Esophagus squamous epithelium (tissue), 5 donors: ENCODE results near the gene RUNDC1. TPM values are rescaled to one million over a fixed set of nuclear protein-coding genes. Genes with fewer than 3 reads are reported as not detected.
"Not testable (repeated sequence)": the region's sequence is repeated elsewhere in the genome, so short reads cannot be mapped to it uniquely, and the experiment has no call there.

Experiments used
- DNase-seq: peaks from one replicate; lab custom pipeline; 2025; lab: John Stamatoyannopoulos, UW
- H3K27ac ChIP-seq, 4 donors: fragments of 200-600 bp; sonication (generic); one replicate each; pipeline ENCODE4 v1.5.1; 2016 to 2019; ENCODE audit warnings: mild to moderate bottlenecking in 1 of 4
- H3K27me3 ChIP-seq, 4 donors: fragments of 200-600 bp; sonication (generic); 1 replicate in 3 of 4; 2 replicates in 1 of 4; pipeline versions ENCODE4 v1.5.1 to v1.6.0; 2017 to 2021; ENCODE audit warnings: antibody characterized with exemption in 1 of 4
- H3K36me3 ChIP-seq, 3 donors: fragments of 200-600 bp; sonication (generic); one replicate each; pipeline ENCODE4 v1.5.1; 2016 to 2019
- H3K4me1 ChIP-seq, 3 donors: fragments of 200-600 bp; sonication (generic); one replicate each; pipeline ENCODE4 v1.5.1; 2017 to 2019
- H3K4me3 ChIP-seq, 4 donors: fragments of 200-600 bp; sonication (generic); 1 replicate in 3 of 4; 2 replicates in 1 of 4; pipeline ENCODE4 v1.5.1; 2016 to 2019; ENCODE audit warnings: mild to moderate bottlenecking in 2 of 4, moderate library complexity in 1 of 4
- H3K9me3 ChIP-seq, 3 donors: fragments of 200-600 bp; sonication (generic); one replicate each; pipeline ENCODE4 v1.5.1; 2016 to 2019
- POLR2A ChIP-seq, 4 donors: fragments of 450-650 bp; IDR thresholded peaks; one replicate each; pipeline ENCODE4 v1.6.1; 2017; ENCODE audit warnings: antibody characterized with exemption in 4 of 4, mild to moderate bottlenecking in 4 of 4, moderate library complexity in 3 of 4
- WGBS, 2 donors: methylation state at CpG; one replicate each; pipeline ENCODE4 v1.1.5; 2018; 5-methylcytosine and 5-hydroxymethylcytosine counted together
- intact Hi-C: fragments of 100-400 bp; cut with DNase I; formaldehyde crosslinking; loops from one replicate; pipeline ENCODE4 v1.15.0; 2022
- total RNA-seq, 4 donors: library from RNA; depleted of rRNA; stranded (reverse); fragments of >200 nt; gene quantifications; one replicate each; pipeline ENCODE4 v1.1.0, GENCODE V29; 2016
- TF ChIP-seq, protein P1 (sequence below), 6 experiments: fragments of 450-650 bp in 4 of 6; fragments of 200-600 bp in 2 of 6; sonication (generic) in 2 of 6; IDR thresholded peaks; one replicate each; pipeline ENCODE4 v1.5.1; 2016 to 2019; ENCODE audit warnings: antibody characterized with exemption in 6 of 6, mild to moderate bottlenecking in 4 of 6, moderate library complexity in 4 of 6
- donor health status: DM: yes; HTN: yes; CAD: no.

The RUNDC1 gene
- total RNA-seq, 4 donors from 2014 or later: 7.4 to 9.8 (median 8.5) TPM

DNA sequence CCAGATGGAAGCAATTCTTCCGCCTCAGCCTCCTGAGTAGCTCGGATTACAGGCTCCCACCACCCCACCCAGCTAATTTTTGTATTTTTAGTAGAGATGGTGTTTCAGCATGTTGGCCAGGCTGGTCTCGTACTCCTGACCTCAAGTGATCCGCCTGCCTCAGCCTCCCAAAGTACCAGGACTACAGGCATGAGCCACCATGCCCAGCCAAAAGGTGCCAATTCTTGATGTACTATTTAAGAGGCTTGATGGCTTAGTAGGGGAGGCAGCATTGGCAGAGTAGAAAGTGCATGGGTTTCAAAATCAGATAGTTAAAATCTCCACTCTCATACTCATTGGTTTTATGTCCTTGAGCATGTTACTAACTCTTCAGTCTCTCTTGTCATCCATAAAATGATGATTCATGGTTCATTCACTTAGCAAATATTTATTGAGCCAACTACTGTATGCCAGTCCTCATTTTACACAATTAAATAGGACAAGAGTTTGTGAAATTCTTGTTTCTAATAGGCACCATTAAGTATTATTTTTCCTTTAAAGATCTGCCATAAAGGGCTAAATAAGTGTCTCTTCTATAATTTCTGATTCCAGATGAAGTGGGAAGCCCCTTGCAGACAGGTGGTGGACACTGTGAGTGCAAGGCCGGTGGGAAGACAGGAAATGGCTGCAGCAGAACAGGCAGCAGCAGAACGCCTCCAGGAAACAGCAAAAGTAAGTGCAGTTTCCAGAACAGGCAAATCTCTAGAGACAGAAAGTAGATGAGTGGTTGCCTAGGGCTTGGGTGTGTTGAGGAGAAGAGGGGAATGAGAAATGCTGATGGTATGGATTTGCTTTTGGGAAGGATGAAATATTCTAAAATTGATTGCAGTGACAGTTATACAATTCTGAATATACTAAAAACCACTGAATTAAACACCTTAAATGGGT, 9.6 kb downstream of the RUNDC1 start:
- no peak for DNase-seq
- H3K4me3 ChIP-seq: no peak overlapping the region
- H3K27ac ChIP-seq: no peak overlapping the region
- intact Hi-C loops: no loop called here
- TF ChIP-seq, protein P1, sequence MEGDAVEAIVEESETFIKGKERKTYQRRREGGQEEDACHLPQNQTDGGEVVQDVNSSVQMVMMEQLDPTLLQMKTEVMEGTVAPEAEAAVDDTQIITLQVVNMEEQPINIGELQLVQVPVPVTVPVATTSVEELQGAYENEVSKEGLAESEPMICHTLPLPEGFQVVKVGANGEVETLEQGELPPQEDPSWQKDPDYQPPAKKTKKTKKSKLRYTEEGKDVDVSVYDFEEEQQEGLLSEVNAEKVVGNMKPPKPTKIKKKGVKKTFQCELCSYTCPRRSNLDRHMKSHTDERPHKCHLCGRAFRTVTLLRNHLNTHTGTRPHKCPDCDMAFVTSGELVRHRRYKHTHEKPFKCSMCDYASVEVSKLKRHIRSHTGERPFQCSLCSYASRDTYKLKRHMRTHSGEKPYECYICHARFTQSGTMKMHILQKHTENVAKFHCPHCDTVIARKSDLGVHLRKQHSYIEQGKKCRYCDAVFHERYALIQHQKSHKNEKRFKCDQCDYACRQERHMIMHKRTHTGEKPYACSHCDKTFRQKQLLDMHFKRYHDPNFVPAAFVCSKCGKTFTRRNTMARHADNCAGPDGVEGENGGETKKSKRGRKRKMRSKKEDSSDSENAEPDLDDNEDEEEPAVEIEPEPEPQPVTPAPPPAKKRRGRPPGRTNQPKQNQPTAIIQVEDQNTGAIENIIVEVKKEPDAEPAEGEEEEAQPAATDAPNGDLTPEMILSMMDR (IDR thresholded peaks at IDR 0.05): no peak
- TF ChIP-seq POLR2A (IDR thresholded peaks at IDR 0.05): no peak
- H3K36me3 ChIP-seq: peaks cover 30 to 97% (median 49%) of the 10 kb centered on the region in 3 donors
- peaks cover 0 to 2% (median 0%) of the 10 kb centered on the region in 3 donors for H3K4me1 ChIP-seq
- 45 to 64% methylated on average over 4 to 6 of the region's 6 CpGs for WGBS, 2 donors
- no peaks in the 10 kb centered on the region for H3K27me3 ChIP-seq
- no peaks in the 10 kb centered on the region for H3K9me3 ChIP-seq

DNA sequence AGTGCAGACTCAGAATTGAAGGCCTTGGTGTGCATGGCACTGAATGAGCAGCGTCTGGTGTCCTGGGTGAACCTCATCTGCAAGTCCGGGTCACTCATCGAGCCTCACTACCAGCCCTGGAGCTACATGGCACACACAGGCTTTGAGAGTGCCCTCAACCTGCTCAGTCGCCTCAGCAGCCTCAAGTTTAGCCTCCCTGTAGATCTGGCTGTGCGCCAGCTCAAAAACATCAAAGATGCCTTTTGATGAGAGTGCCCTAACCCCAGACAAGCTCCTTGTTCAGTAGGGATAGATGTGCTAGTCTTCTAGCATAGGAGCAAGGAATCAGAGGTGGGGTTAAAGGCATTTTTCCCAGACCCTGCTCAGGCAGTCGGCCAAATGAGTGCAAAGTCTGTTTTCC, 11.1 kb downstream of the RUNDC1 start:
- H3K9me3 ChIP-seq: no peaks in the 10 kb centered on the region
- WGBS, 2 donors: 95 to 100% methylated on average over 1 to 6 of the region's 6 CpGs
- TF ChIP-seq, protein P1 (IDR thresholded peaks at IDR 0.05): no peak
- peaks cover 30 to 83% (median 46%) of the 10 kb centered on the region in 3 donors for H3K36me3 ChIP-seq
- H3K4me1 ChIP-seq: no peaks in the 10 kb centered on the region
- H3K27ac ChIP-seq: no peak overlapping the region
- DNase-seq: no peak
- no peak overlapping the region for H3K4me3 ChIP-seq
- intact Hi-C loops: no loop called here
- no peaks in the 10 kb centered on the region for H3K27me3 ChIP-seq

DNA sequence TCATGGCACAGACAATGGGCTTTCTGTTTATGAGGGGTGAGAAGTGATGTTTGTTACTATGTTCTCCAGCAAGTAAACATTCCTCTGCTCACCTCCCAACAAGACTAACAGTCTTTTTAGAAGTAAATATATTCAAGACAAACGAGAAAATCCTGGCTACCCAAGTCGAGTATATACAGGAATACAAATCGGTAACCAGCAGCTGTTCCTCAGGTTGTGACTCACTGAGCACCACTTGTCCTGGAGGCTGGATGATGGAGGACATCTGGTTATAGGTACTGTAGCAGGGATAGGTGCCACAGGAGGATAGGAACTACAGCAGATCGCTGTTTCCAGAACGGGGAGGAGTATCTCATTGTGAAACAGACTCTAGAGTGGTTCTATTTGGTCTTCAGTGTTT, 12.5 kb downstream of the RUNDC1 start:
- 71 to 77% methylated on average over 4 to 5 of the region's 5 CpGs for WGBS, 2 donors
- no peak overlapping the region for H3K27ac ChIP-seq
- TF ChIP-seq, protein P1 (IDR thresholded peaks at IDR 0.05): no peak
- intact Hi-C loops: no loop called here
- no peaks in the 10 kb centered on the region for H3K9me3 ChIP-seq
- no peaks in the 10 kb centered on the region for H3K27me3 ChIP-seq
- no peak for DNase-seq
- H3K4me3 ChIP-seq: no peak overlapping the region
- peaks cover 30 to 69% (median 39%) of the 10 kb centered on the region in 3 donors for H3K36me3 ChIP-seq
- peaks cover 4 to 7% (median 6%) of the 10 kb centered on the region in 3 donors for H3K4me1 ChIP-seq

DNA sequence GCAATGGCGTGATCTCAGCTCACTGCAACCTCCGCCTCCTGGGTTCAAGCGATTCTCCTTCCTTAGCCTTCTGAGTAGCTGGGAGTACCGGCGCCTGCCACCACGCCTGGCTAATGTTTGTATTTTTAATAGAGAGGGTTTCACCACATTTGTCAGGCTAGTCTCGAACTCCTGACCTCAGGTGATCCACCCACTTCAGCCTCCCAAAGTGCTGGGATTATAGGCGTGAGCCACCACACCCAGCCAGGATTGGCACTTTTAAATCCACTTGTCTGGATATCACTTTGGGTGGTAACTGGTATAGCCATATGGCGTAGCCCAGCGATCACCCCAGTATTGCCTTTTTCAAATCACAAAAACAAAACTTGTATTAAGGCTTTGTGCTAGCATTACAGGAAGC, 13.5 kb downstream of the RUNDC1 start:
- intact Hi-C loops, H3K4me3 ChIP-seq, H3K9me3 ChIP-seq, H3K27ac ChIP-seq, DNase-seq, H3K27me3 ChIP-seq: not testable (repeated sequence)
- Histone ChIP-seq H3K4me1 (peaks cover 6 to 10% (median 8%) of the 10 kb centered on the region in 3 donors), H3K36me3 (peaks cover 25 to 58% (median 34%) of the 10 kb centered on the region in 3 donors)
- WGBS, 2 donors: 79 to 83% methylated on average over 10 of the region's 10 CpGs

DNA sequence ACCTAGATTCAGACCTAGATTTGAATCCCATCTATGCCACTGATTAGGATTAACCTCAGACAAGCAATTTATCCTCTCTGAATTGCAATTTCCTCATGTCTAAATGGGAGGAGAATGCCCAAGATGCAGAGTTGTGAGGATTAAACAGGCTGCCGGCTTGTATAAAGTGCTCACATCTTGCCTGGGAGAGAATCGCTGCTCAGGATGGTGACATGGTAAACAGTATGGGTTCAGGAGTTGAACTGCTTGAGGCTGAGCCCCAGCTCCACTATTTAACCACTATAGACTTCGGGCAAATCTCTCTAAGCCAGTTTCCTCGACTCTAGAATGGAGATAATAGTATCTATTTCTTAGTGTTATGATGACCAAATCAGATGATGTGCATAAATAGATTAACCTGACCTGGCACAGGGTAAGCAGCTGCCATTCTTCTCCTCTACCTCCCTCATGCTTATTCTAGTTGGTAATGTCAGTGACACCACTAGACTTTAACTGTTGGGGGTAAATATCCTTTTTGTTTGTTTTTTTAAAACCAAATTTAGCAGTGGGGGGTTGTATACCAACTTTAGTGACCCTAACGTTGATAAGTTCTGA, 17.1 kb downstream of the RUNDC1 start:
- WGBS, 2 donors: 13 to 20% methylated on average over 5 of the region's 5 CpGs
- Histone ChIP-seq H3K27me3 (no peaks in the 10 kb centered on the region), H3K9me3 (no peaks in the 10 kb centered on the region), H3K4me1 (peaks cover 20 to 45% (median 36%) of the 10 kb centered on the region in 3 donors), H3K36me3 (peaks cover 9 to 55% (median 20%) of the 10 kb centered on the region in 3 donors), H3K27ac (peak overlapping the region; percentile 69 to 95 (median 88)), H3K4me3 (peak overlapping the region in 3 of 4 donors; percentile 69 to 95 (median 81))
- no peak for DNase-seq
- intact Hi-C loops: no loop called here
- TF ChIP-seq POLR2A (IDR thresholded peaks at IDR 0.05): no peak
- TF ChIP-seq, protein P1 (IDR thresholded peaks at IDR 0.05): no peak
